Measurements from ENCODE around the gene FTH1. TPM values are rescaled to one million over a fixed set of nuclear protein-coding genes. Genes with fewer than 3 reads are reported as not detected.

FTH1 gene
- total and polyA plus RNA-seq, 4 donors = 592 to 4,630 (median 2,175) TPM

DNA sequence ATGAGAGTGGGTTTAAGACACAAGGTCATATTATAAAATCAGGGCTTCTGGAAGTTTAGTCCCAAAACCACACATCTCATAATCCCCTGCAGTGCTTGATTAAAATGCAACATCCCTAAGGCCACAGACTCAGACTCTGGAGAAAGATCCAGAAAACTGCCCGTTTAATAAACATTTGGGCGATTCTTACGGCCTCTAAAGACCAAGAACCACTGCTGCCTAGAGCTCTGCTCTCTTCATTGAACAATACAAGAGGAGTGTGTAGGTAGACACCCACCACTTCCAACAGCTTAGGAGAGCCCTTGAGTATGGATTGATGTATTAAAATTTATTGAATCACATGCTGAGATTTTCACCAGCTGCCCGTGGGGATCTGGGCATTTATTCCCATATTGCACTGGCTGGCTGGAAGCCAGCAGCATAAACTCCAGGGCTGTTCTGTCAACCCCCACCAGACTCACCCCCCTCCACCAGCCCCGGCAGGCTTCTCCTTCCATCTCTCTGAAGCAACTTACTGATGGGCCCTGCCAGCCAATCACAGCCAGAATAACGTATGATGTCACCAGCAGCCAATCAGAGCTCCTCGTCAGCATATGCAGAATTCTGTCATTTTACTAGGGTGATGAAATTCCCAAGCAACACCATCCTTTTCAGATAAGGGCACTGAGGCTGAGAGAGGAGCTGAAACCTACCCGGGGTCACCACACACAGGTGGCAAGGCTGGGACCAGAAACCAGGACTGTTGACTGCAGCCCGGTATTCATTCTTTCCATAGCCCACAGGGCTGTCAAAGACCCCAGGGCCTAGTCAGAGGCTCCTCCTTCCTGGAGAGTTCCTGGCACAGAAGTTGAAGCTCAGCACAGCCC, 18.0 kb downstream of the FTH1 start:
- Histone ChIP-seq H3K9me3 (ENCODE audit: control insufficient read depth in 4 of 4, low read length in 3 of 4) (no peaks in the 10 kb centered on the region), H3K27ac (ENCODE audit: low read depth in 1 of 2, low read length in 2 of 2) (no peak overlapping the region), H3K9ac (ENCODE audit: low read depth in 1 of 2, low read length in 2 of 2) (no peak overlapping the region), H3K4me3 (ENCODE audit: low read depth in 1 of 3, low read length in 3 of 3) (no peak overlapping the region), H3K4me1 (ENCODE audit: control insufficient read depth in 4 of 4, insufficient read depth in 4 of 4, low read length in 3 of 4) (peaks cover 0 to 2% (median 0%) of the 10 kb centered on the region in 4 donors), H3K36me3 (ENCODE audit: control insufficient read depth in 4 of 4, insufficient read depth in 3 of 4, low read depth in 1 of 4, low read length in 3 of 4) (no peaks in the 10 kb centered on the region), H3K27me3 (ENCODE audit: control insufficient read depth in 4 of 4, insufficient read depth in 4 of 4, low read length in 3 of 4) (no peaks in the 10 kb centered on the region)
- TF ChIP-seq GABPA (IDR thresholded peaks at IDR 0.05 in 1 of 2, conservative IDR thresholded peaks at IDR 0.05 in 1 of 2) (no peak), HNF4A (conservative IDR thresholded peaks at IDR 0.05) (no peak)
- TF ChIP-seq, protein P1, sequence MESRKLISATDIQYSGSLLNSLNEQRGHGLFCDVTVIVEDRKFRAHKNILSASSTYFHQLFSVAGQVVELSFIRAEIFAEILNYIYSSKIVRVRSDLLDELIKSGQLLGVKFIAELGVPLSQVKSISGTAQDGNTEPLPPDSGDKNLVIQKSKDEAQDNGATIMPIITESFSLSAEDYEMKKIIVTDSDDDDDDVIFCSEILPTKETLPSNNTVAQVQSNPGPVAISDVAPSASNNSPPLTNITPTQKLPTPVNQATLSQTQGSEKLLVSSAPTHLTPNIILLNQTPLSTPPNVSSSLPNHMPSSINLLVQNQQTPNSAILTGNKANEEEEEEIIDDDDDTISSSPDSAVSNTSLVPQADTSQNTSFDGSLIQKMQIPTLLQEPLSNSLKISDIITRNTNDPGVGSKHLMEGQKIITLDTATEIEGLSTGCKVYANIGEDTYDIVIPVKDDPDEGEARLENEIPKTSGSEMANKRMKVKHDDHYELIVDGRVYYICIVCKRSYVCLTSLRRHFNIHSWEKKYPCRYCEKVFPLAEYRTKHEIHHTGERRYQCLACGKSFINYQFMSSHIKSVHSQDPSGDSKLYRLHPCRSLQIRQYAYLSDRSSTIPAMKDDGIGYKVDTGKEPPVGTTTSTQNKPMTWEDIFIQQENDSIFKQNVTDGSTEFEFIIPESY (IDR thresholded peaks at IDR 0.05) = no peak
- DNase-seq (ENCODE audit: low spot score) = no peak
- WGBS = 59% methylated on average over 9 of the region's 9 CpGs

DNA sequence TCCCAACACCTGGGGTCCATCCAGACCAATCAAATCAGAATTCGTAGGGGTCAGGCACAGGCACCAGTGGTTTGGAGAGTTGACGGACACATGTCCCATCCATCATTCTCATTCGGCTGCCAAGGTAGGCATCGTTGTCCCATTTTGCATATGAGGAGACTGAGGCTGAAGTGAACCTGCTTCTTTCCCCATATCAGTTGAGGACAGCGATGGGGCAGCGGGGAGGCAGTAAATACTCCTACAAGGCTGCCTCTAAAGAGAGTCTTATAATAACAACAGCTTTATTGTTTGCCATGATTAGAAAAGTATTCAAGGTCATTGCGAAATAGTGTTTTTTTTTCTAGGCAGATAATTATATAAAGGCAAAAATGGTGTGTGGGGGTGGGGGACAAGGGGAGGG, 18.9 kb downstream of the FTH1 start:
- TF ChIP-seq YY1 (IDR thresholded peaks at IDR 0.05) (no peak), RXRA (IDR thresholded peaks at IDR 0.05) (no peak), FOXA1 (IDR thresholded peaks at IDR 0.05) (no peak), GABPA (IDR thresholded peaks at IDR 0.05 in 1 of 2, conservative IDR thresholded peaks at IDR 0.05 in 1 of 2) (no peak), FOXA2 (IDR thresholded peaks at IDR 0.05) (no peak), TAF1 (conservative IDR thresholded peaks at IDR 0.05) (no peak), JUND (IDR thresholded peaks at IDR 0.05) (no peak), SP1 (IDR thresholded peaks at IDR 0.05) (no peak), NR2F2 (IDR thresholded peaks at IDR 0.05) (no peak), HNF4G (IDR thresholded peaks at IDR 0.05) (no peak), RAD21 (IDR thresholded peaks at IDR 0.05) (no peak), EGR1 (IDR thresholded peaks at IDR 0.05; ENCODE audit: low read depth in 2 of 2) (no peak), HNF4A (conservative IDR thresholded peaks at IDR 0.05) (no peak)
- TF ChIP-seq, protein P2, sequence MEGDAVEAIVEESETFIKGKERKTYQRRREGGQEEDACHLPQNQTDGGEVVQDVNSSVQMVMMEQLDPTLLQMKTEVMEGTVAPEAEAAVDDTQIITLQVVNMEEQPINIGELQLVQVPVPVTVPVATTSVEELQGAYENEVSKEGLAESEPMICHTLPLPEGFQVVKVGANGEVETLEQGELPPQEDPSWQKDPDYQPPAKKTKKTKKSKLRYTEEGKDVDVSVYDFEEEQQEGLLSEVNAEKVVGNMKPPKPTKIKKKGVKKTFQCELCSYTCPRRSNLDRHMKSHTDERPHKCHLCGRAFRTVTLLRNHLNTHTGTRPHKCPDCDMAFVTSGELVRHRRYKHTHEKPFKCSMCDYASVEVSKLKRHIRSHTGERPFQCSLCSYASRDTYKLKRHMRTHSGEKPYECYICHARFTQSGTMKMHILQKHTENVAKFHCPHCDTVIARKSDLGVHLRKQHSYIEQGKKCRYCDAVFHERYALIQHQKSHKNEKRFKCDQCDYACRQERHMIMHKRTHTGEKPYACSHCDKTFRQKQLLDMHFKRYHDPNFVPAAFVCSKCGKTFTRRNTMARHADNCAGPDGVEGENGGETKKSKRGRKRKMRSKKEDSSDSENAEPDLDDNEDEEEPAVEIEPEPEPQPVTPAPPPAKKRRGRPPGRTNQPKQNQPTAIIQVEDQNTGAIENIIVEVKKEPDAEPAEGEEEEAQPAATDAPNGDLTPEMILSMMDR (IDR thresholded peaks at IDR 0.05; ENCODE audit: low read depth, low read length, missing input control) = no peak
- TF ChIP-seq, protein P3, sequence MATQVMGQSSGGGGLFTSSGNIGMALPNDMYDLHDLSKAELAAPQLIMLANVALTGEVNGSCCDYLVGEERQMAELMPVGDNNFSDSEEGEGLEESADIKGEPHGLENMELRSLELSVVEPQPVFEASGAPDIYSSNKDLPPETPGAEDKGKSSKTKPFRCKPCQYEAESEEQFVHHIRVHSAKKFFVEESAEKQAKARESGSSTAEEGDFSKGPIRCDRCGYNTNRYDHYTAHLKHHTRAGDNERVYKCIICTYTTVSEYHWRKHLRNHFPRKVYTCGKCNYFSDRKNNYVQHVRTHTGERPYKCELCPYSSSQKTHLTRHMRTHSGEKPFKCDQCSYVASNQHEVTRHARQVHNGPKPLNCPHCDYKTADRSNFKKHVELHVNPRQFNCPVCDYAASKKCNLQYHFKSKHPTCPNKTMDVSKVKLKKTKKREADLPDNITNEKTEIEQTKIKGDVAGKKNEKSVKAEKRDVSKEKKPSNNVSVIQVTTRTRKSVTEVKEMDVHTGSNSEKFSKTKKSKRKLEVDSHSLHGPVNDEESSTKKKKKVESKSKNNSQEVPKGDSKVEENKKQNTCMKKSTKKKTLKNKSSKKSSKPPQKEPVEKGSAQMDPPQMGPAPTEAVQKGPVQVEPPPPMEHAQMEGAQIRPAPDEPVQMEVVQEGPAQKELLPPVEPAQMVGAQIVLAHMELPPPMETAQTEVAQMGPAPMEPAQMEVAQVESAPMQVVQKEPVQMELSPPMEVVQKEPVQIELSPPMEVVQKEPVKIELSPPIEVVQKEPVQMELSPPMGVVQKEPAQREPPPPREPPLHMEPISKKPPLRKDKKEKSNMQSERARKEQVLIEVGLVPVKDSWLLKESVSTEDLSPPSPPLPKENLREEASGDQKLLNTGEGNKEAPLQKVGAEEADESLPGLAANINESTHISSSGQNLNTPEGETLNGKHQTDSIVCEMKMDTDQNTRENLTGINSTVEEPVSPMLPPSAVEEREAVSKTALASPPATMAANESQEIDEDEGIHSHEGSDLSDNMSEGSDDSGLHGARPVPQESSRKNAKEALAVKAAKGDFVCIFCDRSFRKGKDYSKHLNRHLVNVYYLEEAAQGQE (IDR thresholded peaks at IDR 0.05) = no peak
- TF ChIP-seq, protein P1 (IDR thresholded peaks at IDR 0.05) = no peak
- TF ChIP-seq, protein P4, sequence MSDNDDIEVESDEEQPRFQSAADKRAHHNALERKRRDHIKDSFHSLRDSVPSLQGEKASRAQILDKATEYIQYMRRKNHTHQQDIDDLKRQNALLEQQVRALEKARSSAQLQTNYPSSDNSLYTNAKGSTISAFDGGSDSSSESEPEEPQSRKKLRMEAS (IDR thresholded peaks at IDR 0.05) = no peak
- TF ChIP-seq, protein P5, sequence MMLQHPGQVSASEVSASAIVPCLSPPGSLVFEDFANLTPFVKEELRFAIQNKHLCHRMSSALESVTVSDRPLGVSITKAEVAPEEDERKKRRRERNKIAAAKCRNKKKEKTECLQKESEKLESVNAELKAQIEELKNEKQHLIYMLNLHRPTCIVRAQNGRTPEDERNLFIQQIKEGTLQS (IDR thresholded peaks at IDR 0.05) = no peak
- WGBS = 88% methylated on average over 7 of the region's 7 CpGs
- Histone ChIP-seq H3K4me3 (ENCODE audit: low read depth in 1 of 3, low read length in 3 of 3) (no peak overlapping the region), H3K36me3 (ENCODE audit: control insufficient read depth in 4 of 4, insufficient read depth in 3 of 4, low read depth in 1 of 4, low read length in 3 of 4) (no peaks in the 10 kb centered on the region), H3K9ac (ENCODE audit: low read depth in 1 of 2, low read length in 2 of 2) (no peak overlapping the region), H3K27me3 (ENCODE audit: control insufficient read depth in 4 of 4, insufficient read depth in 4 of 4, low read length in 3 of 4) (no peaks in the 10 kb centered on the region), H3K27ac (ENCODE audit: low read depth in 1 of 2, low read length in 2 of 2) (no peak overlapping the region), H3K9me3 (ENCODE audit: control insufficient read depth in 4 of 4, low read length in 3 of 4) (no peaks in the 10 kb centered on the region), H3K4me1 (ENCODE audit: control insufficient read depth in 4 of 4, insufficient read depth in 4 of 4, low read length in 3 of 4) (peaks cover 0 to 2% (median 0%) of the 10 kb centered on the region in 4 donors)
- no peak for DNase-seq (ENCODE audit: low spot score)
